ENCODE results near the gene NECAB2. TPM values are rescaled to one million over a fixed set of nuclear protein-coding genes. Genes with fewer than 3 reads are reported as not detected.
"Not testable (repeated sequence)": the region's sequence is repeated elsewhere in the genome, so short reads cannot be mapped to it uniquely, and the experiment has no call there.

Gene NECAB2
- polyA plus RNA-seq, 1 donor (not counting 4 experiments of a cell fraction or from before 2014, with no cell fraction given), result not detected

- peaks cover 12% of the 10 kb centered on the region for H3K4me1 ChIP-seq (ENCODE audit: control insufficient read depth, extremely low read depth, insufficient read depth, low read length)
- H3K79me2 ChIP-seq (ENCODE audit: control insufficient read depth, insufficient read depth, low read length), result no peaks in the 10 kb centered on the region
- no peaks in the 10 kb centered on the region for H3K9me1 ChIP-seq (ENCODE audit: control insufficient read depth, extremely low read depth, insufficient read depth, low read length)
- no peaks in the 10 kb centered on the region for H3K27me3 ChIP-seq (ENCODE audit: control insufficient read depth, extremely low read depth, insufficient read depth, low read length)
- H3K4me3 ChIP-seq (ENCODE audit: control insufficient read depth in 2 of 3, extremely low read depth in 1 of 3, insufficient read depth in 2 of 3, low read depth in 1 of 3, low read length in 3 of 3), result no peak overlapping the region
- TF ChIP-seq CTCF (optimal IDR thresholded peaks at IDR 0.05 in 1 of 3, IDR thresholded peaks at IDR 0.05 in 1 of 3, conservative IDR thresholded peaks at IDR 0.05 in 1 of 3; ENCODE audit: extremely low read depth in 1 of 3, insufficient read depth in 2 of 3, low read length in 3 of 3), result no peak
- TF ChIP-seq EZH2 (IDR thresholded peaks at IDR 0.05; ENCODE audit: low read length), result no peak
- no peak overlapping the region for H3K9ac ChIP-seq (ENCODE audit: control insufficient read depth, extremely low read depth, insufficient read depth, low read length)
- H3K36me3 ChIP-seq (ENCODE audit: control insufficient read depth in 2 of 2, extremely low read depth in 1 of 2, insufficient read depth in 2 of 2, low read length in 2 of 2), result no peaks in the 10 kb centered on the region
- FAIRE-seq (no peak), DNase-seq (ENCODE audit: low read depth, low spot score) (no peak)
- no peaks in the 10 kb centered on the region for H3K9me3 ChIP-seq (ENCODE audit: control insufficient read depth, low read depth, low read length)
- no peaks in the 10 kb centered on the region for H4K20me1 ChIP-seq (ENCODE audit: control insufficient read depth, extremely low read depth, insufficient read depth, low read length)
- dilution Hi-C loops (cut with MboI; ENCODE audit: extremely low pct_ligation_motif_present, low sequenced_read_pairs), result no loop called here
- H3K27ac ChIP-seq (ENCODE audit: control insufficient read depth, insufficient read depth, low read length), result no peak overlapping the region
- no peak overlapping the region for H3K4me2 ChIP-seq (ENCODE audit: control insufficient read depth, extremely low read depth, insufficient read depth, low read depth, low read length)
- no peak overlapping the region for H2AFZ ChIP-seq (ENCODE audit: control insufficient read depth, low read length)
Observed at GRCh38 chr16:83948914-83949723, 18.9 kb upstream of the NECAB2 start.

GRCh38 chr16:83949724-83950001 lies 18.4 kb upstream of the NECAB2 start:
- dilution Hi-C loops (cut with MboI; ENCODE audit: extremely low pct_ligation_motif_present, low sequenced_read_pairs), result no loop called here
- TF ChIP-seq EZH2 (IDR thresholded peaks at IDR 0.05; ENCODE audit: low read length) (no peak), CTCF (optimal IDR thresholded peaks at IDR 0.05 in 1 of 3, IDR thresholded peaks at IDR 0.05 in 1 of 3, conservative IDR thresholded peaks at IDR 0.05 in 1 of 3; ENCODE audit: extremely low read depth in 1 of 3, insufficient read depth in 2 of 3, low read length in 3 of 3) (no peak)
- peaks cover 17% of the 10 kb centered on the region for H3K4me1 ChIP-seq (ENCODE audit: control insufficient read depth, extremely low read depth, insufficient read depth, low read length)
- no peak overlapping the region for H3K4me2 ChIP-seq (ENCODE audit: control insufficient read depth, extremely low read depth, insufficient read depth, low read depth, low read length)
- no peaks in the 10 kb centered on the region for H3K9me3 ChIP-seq (ENCODE audit: control insufficient read depth, low read depth, low read length)
- no peaks in the 10 kb centered on the region for H3K27me3 ChIP-seq (ENCODE audit: control insufficient read depth, extremely low read depth, insufficient read depth, low read length)
- no peak overlapping the region for H3K4me3 ChIP-seq (ENCODE audit: control insufficient read depth in 2 of 3, extremely low read depth in 1 of 3, insufficient read depth in 2 of 3, low read depth in 1 of 3, low read length in 3 of 3)
- no peak for DNase-seq (ENCODE audit: low read depth, low spot score)
- FAIRE-seq, result no peak
- no peaks in the 10 kb centered on the region for H3K79me2 ChIP-seq (ENCODE audit: control insufficient read depth, insufficient read depth, low read length)
- no peaks in the 10 kb centered on the region for H4K20me1 ChIP-seq (ENCODE audit: control insufficient read depth, extremely low read depth, insufficient read depth, low read length)
- no peak overlapping the region for H3K27ac ChIP-seq (ENCODE audit: control insufficient read depth, insufficient read depth, low read length)
- H3K9ac ChIP-seq (ENCODE audit: control insufficient read depth, extremely low read depth, insufficient read depth, low read length), result no peak overlapping the region
- H2AFZ ChIP-seq (ENCODE audit: control insufficient read depth, low read length), result no peak overlapping the region
- H3K36me3 ChIP-seq (ENCODE audit: control insufficient read depth in 2 of 2, extremely low read depth in 1 of 2, insufficient read depth in 2 of 2, low read length in 2 of 2), result no peaks in the 10 kb centered on the region
- H3K9me1 ChIP-seq (ENCODE audit: control insufficient read depth, extremely low read depth, insufficient read depth, low read length), result no peaks in the 10 kb centered on the region

- H3K36me3 ChIP-seq (ENCODE audit: control insufficient read depth in 2 of 2, extremely low read depth in 1 of 2, insufficient read depth in 2 of 2, low read length in 2 of 2); H4K20me1 ChIP-seq (ENCODE audit: control insufficient read depth, extremely low read depth, insufficient read depth, low read length); H3K27ac ChIP-seq (ENCODE audit: control insufficient read depth, insufficient read depth, low read length); H3K4me2 ChIP-seq (ENCODE audit: control insufficient read depth, extremely low read depth, insufficient read depth, low read depth, low read length); FAIRE-seq; DNase-seq (ENCODE audit: low read depth, low spot score); H2AFZ ChIP-seq (ENCODE audit: control insufficient read depth, low read length); H3K79me2 ChIP-seq (ENCODE audit: control insufficient read depth, insufficient read depth, low read length); H3K9me3 ChIP-seq (ENCODE audit: control insufficient read depth, low read depth, low read length); H3K9ac ChIP-seq (ENCODE audit: control insufficient read depth, extremely low read depth, insufficient read depth, low read length); H3K4me3 ChIP-seq (ENCODE audit: control insufficient read depth in 2 of 3, extremely low read depth in 1 of 3, insufficient read depth in 2 of 3, low read depth in 1 of 3, low read length in 3 of 3); H3K27me3 ChIP-seq (ENCODE audit: control insufficient read depth, extremely low read depth, insufficient read depth, low read length); H3K9me1 ChIP-seq (ENCODE audit: control insufficient read depth, extremely low read depth, insufficient read depth, low read length); dilution Hi-C loops (cut with MboI; ENCODE audit: extremely low pct_ligation_motif_present, low sequenced_read_pairs): not testable (repeated sequence)
- peaks cover 19% of the 10 kb centered on the region for H3K4me1 ChIP-seq (ENCODE audit: control insufficient read depth, extremely low read depth, insufficient read depth, low read length)
Observed at GRCh38 chr16:83950862-83951399, 17.1 kb upstream of the NECAB2 start.

Data from keratinocyte (primary cell).